GM18951 (cell line): ENCODE data around the gene SARS2.

Experiments used
- POLR2A ChIP-seq: IDR thresholded peaks from 4 replicates; pipeline ENCODE4 v1.6.1; 2011; ENCODE audit warnings: mild to moderate bottlenecking; ENCODE audit not compliant: insufficient read length, insufficient read depth; ENCODE audit errors: extremely low read depth
- in situ Hi-C: fragments of 300-500 bp; cut with MboI; formaldehyde crosslinking; loops from one replicate; pipeline ENCODE4 v1.12.0; 2022; ENCODE audit warnings: low sequenced_read_pairs, mixed read lengths, inconsistent platforms; ENCODE audit not compliant: unreplicated experiment

Gene SARS2

GRCh38 chr19:38867171-38867780 lies 63.3 kb downstream of the SARS2 start:
- no peak for TF ChIP-seq POLR2A
- in situ Hi-C loops: no loop called here
